B cell (primary cell): ENCODE measurements around the gene INHBB.

ENCODE experiments used
- CTCF ChIP-seq: fragments of 200-600 bp; IDR thresholded peaks from one replicate; pipeline ENCODE4 v1.8.0; 2022; ENCODE audit warnings: antibody characterized with exemption, mild to moderate bottlenecking
- EZH2 ChIP-seq: IDR thresholded peaks from 2 replicates; pipeline ENCODE4 v1.6.1; 2012; ENCODE audit warnings: borderline replicate concordance, low read depth, mild to moderate bottlenecking, moderate library complexity, low read length; ENCODE audit not compliant: insufficient read depth, poor library complexity, severe bottlenecking

GRCh38 chr2:120320318-120320851, 25.6 kb upstream of the INHBB start:
- no peak for TF ChIP-seq EZH2
- TF ChIP-seq CTCF, result no peak
